Mesenchymal stem cell (in vitro differentiated cells and primary cell): ENCODE results near the gene PLCB1.

ENCODE experiments used
- DNase-seq: peaks from one replicate; pipeline ENCODE4 v3.0.0-alpha.2; 2013
- H2AFZ ChIP-seq: one replicate; pipeline ENCODE4 v1.6.1; 2013; ENCODE audit warnings: low read depth, mild to moderate bottlenecking, control low read depth, inconsistent platforms, low read length, moderate library complexity
- H2AK5ac ChIP-seq: 2 replicates; pipeline ENCODE4 v1.6.1; 2013; ENCODE audit warnings: low read length, moderate library complexity, mild to moderate bottlenecking, inconsistent platforms; ENCODE audit not compliant: severe bottlenecking
- H2BK120ac ChIP-seq: one replicate; pipeline ENCODE4 v1.6.1; 2013; ENCODE audit warnings: low read depth, mild to moderate bottlenecking, inconsistent platforms, low read length, moderate library complexity
- H2BK12ac ChIP-seq, 2 experiments: one replicate each; pipeline ENCODE4 v1.6.1; 2013; ENCODE audit warnings: inconsistent platforms in 2 of 2, low read length in 2 of 2, mild to moderate bottlenecking in 2 of 2, moderate library complexity in 2 of 2, control low read depth in 1 of 2
- H2BK15ac ChIP-seq: one replicate; pipeline ENCODE4 v1.6.1; 2013; ENCODE audit warnings: mild to moderate bottlenecking, low read depth, inconsistent platforms; ENCODE audit not compliant: poor library complexity, severe bottlenecking
- H2BK5ac ChIP-seq: 2 replicates; pipeline ENCODE4 v1.6.1; 2013; ENCODE audit warnings: low read depth, mild to moderate bottlenecking, low read length, control low read depth, inconsistent platforms; ENCODE audit not compliant: poor library complexity, severe bottlenecking
- H3K14ac ChIP-seq, 2 experiments: one replicate each; pipeline ENCODE4 v1.6.1; 2013; ENCODE audit warnings: inconsistent platforms in 2 of 2, low read length in 2 of 2, control low read depth in 1 of 2, mild to moderate bottlenecking in 1 of 2, moderate library complexity in 1 of 2
- H3K18ac ChIP-seq, 2 experiments: one replicate each; pipeline ENCODE4 v1.6.1; 2013; ENCODE audit warnings: inconsistent platforms in 2 of 2, low read length in 2 of 2, control low read depth in 1 of 2, low read depth in 1 of 2, mild to moderate bottlenecking in 1 of 2
- H3K23ac ChIP-seq, 2 experiments: one replicate each; pipeline ENCODE4 v1.6.1; 2013; ENCODE audit warnings: inconsistent platforms in 2 of 2, low read length in 2 of 2, mild to moderate bottlenecking in 2 of 2, moderate library complexity in 2 of 2, control low read depth in 1 of 2
- H3K27ac ChIP-seq: 2 replicates; pipeline ENCODE4 v1.5.1; 2013; ENCODE audit warnings: mild to moderate bottlenecking, moderate library complexity, low read length, control low read depth, inconsistent platforms; ENCODE audit not compliant: poor library complexity, severe bottlenecking
- H3K27me3 ChIP-seq, 2 experiments: 2 replicates each; pipeline versions ENCODE4 v1.6.1 to v1.7.0; 2013; ENCODE audit warnings: low read length in 2 of 2, mild to moderate bottlenecking in 2 of 2, moderate library complexity in 2 of 2, control low read depth in 1 of 2, inconsistent platforms in 1 of 2; ENCODE audit not compliant: control insufficient read depth in 1 of 2, insufficient read depth in 1 of 2
- H3K36me3 ChIP-seq, 2 experiments: 2 replicates each; pipeline versions ENCODE4 v1.6.1 to v1.7.0; 2013; ENCODE audit warnings: low read length in 2 of 2, control low read depth in 1 of 2, inconsistent platforms in 1 of 2, low read depth in 1 of 2, mild to moderate bottlenecking in 1 of 2; ENCODE audit not compliant: insufficient read depth in 2 of 2, control insufficient read depth in 1 of 2
- H3K4ac ChIP-seq, 2 experiments: one replicate each; pipeline ENCODE4 v1.6.1; 2013; ENCODE audit warnings: inconsistent platforms in 2 of 2, low read length in 2 of 2, mild to moderate bottlenecking in 2 of 2, moderate library complexity in 2 of 2, control low read depth in 1 of 2, low read depth in 1 of 2
- H3K4me1 ChIP-seq: 2 replicates; pipeline ENCODE4 v1.6.1; 2013; ENCODE audit warnings: low read depth, low read length, control low read depth; ENCODE audit not compliant: control insufficient read depth, insufficient read depth
- H3K4me2 ChIP-seq: 2 replicates; pipeline ENCODE4 v1.6.1; 2013; ENCODE audit warnings: low read length, mild to moderate bottlenecking, inconsistent platforms; ENCODE audit not compliant: poor library complexity, severe bottlenecking
- H3K4me3 ChIP-seq, 2 experiments: 2 replicates each; pipeline versions ENCODE4 v1.5.1 to v1.7.0; 2013; ENCODE audit warnings: low read length in 2 of 2, mild to moderate bottlenecking in 2 of 2, control low read depth in 1 of 2, low read depth in 1 of 2; ENCODE audit not compliant: insufficient read depth in 1 of 2
- H3K79me1 ChIP-seq: replicated peaks from 2 replicates; pipeline ENCODE4 v1.6.1; 2013; ENCODE audit warnings: mild to moderate bottlenecking, control low read depth, low read length, inconsistent platforms; ENCODE audit not compliant: poor library complexity, severe bottlenecking
- H3K9ac ChIP-seq: 2 replicates; pipeline ENCODE4 v1.7.0; 2013; ENCODE audit warnings: mild to moderate bottlenecking, low read length, moderate library complexity
- H3K9me3 ChIP-seq: 2 replicates; pipeline ENCODE4 v1.7.0; 2013; ENCODE audit warnings: mild to moderate bottlenecking, low read length; ENCODE audit not compliant: control insufficient read depth
- H4K8ac ChIP-seq: one replicate; pipeline ENCODE4 v1.6.1; 2013; ENCODE audit warnings: inconsistent platforms, mild to moderate bottlenecking, low read length, moderate library complexity
- H4K91ac ChIP-seq: one replicate; pipeline ENCODE4 v1.6.1; 2013; ENCODE audit warnings: mild to moderate bottlenecking, low read length, inconsistent platforms
- WGBS: methylation state at CpG from one replicate; pipeline ENCODE4 v1.1.7; 2013; ENCODE audit warnings: mixed read lengths; 5-methylcytosine and 5-hydroxymethylcytosine counted together

Gene PLCB1

GRCh38 chr20:8645326-8645725 lies 513.3 kb downstream of the PLCB1 start:
- DNase-seq: no peak
- Histone ChIP-seq H3K23ac (no peak overlapping the region), H3K36me3 (peaks cover 0 to 2% of the 10 kb centered on the region in 2 experiments), H3K9me3 (no peaks in the 10 kb centered on the region), H3K4me3 (no peak overlapping the region), H2AFZ (no peak overlapping the region), H3K4me2 (no peak overlapping the region), H3K18ac (no peak overlapping the region), H3K79me1 (no peaks in the 10 kb centered on the region), H3K27ac (peak overlapping the region; percentile 71), H2BK120ac (no peak overlapping the region), H3K4me1 (peaks cover 3% of the 10 kb centered on the region), H3K27me3 (no peaks in the 10 kb centered on the region), H3K14ac (no peak overlapping the region), H4K8ac (no peak overlapping the region), H3K4ac (no peak overlapping the region), H3K9ac (peak overlapping the region; percentile 36), H2BK15ac (no peak overlapping the region), H2BK12ac (no peak overlapping the region), H2BK5ac (no peak overlapping the region), H2AK5ac (no peak overlapping the region), H4K91ac (no peak overlapping the region)
- WGBS: 92% methylated on average over 1 of the region's 1 CpG

GRCh38 chr20:8646033-8646441 lies 514.0 kb downstream of the PLCB1 start:
- Histone ChIP-seq H3K36me3 (peaks cover 0 to 4% of the 10 kb centered on the region in 2 experiments), H3K18ac (no peak overlapping the region), H3K79me1 (no peaks in the 10 kb centered on the region), H2AFZ (no peak overlapping the region), H3K27me3 (no peaks in the 10 kb centered on the region), H2BK5ac (peak overlapping the region; percentile 68), H3K4me3 (no peak overlapping the region), H3K9ac (peak overlapping the region; percentile 61), H4K91ac (no peak overlapping the region), H2BK120ac (no peak overlapping the region), H2BK15ac (no peak overlapping the region), H3K9me3 (no peaks in the 10 kb centered on the region), H4K8ac (no peak overlapping the region), H2AK5ac (peak overlapping the region; percentile 70), H3K27ac (peak overlapping the region; percentile 100), H3K4me2 (peak overlapping the region; percentile 42), H3K14ac (no peak overlapping the region), H3K23ac (no peak overlapping the region), H2BK12ac (no peak overlapping the region), H3K4me1 (peaks cover 3% of the 10 kb centered on the region), H3K4ac (no peak overlapping the region)
- DNase-seq: peak; percentile 48
- WGBS: 7% methylated on average over 4 of the region's 4 CpGs

GRCh38 chr20:8646716-8647115 lies 514.6 kb downstream of the PLCB1 start:
- H3K23ac ChIP-seq: no peak overlapping the region
- H4K8ac ChIP-seq: no peak overlapping the region
- peak; percentile 37 for DNase-seq
- no peak overlapping the region for H2BK12ac ChIP-seq
- no peaks in the 10 kb centered on the region for H3K79me1 ChIP-seq
- peak overlapping the region; percentile 61 for H3K9ac ChIP-seq
- no peak overlapping the region for H3K18ac ChIP-seq
- H3K27me3 ChIP-seq: no peaks in the 10 kb centered on the region
- H4K91ac ChIP-seq: no peak overlapping the region
- no peak overlapping the region for H3K4me3 ChIP-seq
- H3K4me1 ChIP-seq: peaks cover 3% of the 10 kb centered on the region
- H2BK120ac ChIP-seq: no peak overlapping the region
- no peak overlapping the region for H2AFZ ChIP-seq
- H3K4ac ChIP-seq: no peak overlapping the region
- 15% methylated on average over 1 of the region's 1 CpG for WGBS
- H2AK5ac ChIP-seq: no peak overlapping the region
- no peaks in the 10 kb centered on the region for H3K9me3 ChIP-seq
- H3K27ac ChIP-seq: peak overlapping the region; percentile 100
- H2BK15ac ChIP-seq: no peak overlapping the region
- H3K36me3 ChIP-seq: peaks cover 0 to 4% of the 10 kb centered on the region in 2 experiments
- H2BK5ac ChIP-seq: no peak overlapping the region
- no peak overlapping the region for H3K14ac ChIP-seq
- H3K4me2 ChIP-seq: no peak overlapping the region

DNA sequence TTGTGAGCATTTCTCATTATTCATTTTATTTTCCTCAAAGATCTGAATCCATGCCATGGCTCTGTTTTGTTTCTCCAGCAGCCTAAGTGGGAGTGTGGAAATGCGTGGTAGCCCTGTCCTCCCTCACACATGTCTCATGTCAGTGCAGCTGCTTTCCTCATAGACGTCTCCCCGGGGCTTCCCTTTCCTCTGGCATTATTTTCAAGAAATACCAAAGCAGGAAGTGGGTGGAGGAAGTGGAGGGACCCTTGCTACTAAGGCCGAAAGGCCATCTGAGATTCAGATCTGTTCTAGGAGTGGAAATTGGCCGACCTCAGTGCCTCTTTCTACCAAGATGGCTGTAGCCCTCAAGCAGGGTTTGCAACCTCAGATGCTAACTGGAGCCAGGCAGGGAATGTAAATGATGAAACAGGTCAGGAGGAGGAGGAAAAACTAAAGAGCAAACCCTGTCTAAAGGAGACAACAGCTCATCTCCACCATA lies 515.9 kb downstream of the PLCB1 start:
- no peaks in the 10 kb centered on the region for H3K9me3 ChIP-seq
- H3K23ac ChIP-seq: no peak overlapping the region
- H4K91ac ChIP-seq: no peak overlapping the region
- H3K4me2 ChIP-seq: no peak overlapping the region
- peak overlapping the region; percentile 59 for H2AK5ac ChIP-seq
- H4K8ac ChIP-seq: peak overlapping the region; percentile 28
- no peak overlapping the region for H3K14ac ChIP-seq
- no peaks in the 10 kb centered on the region for H3K27me3 ChIP-seq
- H3K18ac ChIP-seq: no peak overlapping the region
- peak overlapping the region; percentile 34 for H3K9ac ChIP-seq
- 76% methylated on average over 3 of the region's 5 CpGs for WGBS
- peaks cover 3% of the 10 kb centered on the region for H3K4me1 ChIP-seq
- H3K27ac ChIP-seq: no peak overlapping the region
- DNase-seq: peak; percentile 19
- no peak overlapping the region for H3K4ac ChIP-seq
- H2BK12ac ChIP-seq: peak overlapping the region in 1 of 2 experiments; percentile 37
- no peak overlapping the region for H2AFZ ChIP-seq
- no peak overlapping the region for H2BK120ac ChIP-seq
- H3K36me3 ChIP-seq: peaks cover 0 to 4% of the 10 kb centered on the region in 2 experiments
- H3K79me1 ChIP-seq: no peaks in the 10 kb centered on the region
- H2BK15ac ChIP-seq: no peak overlapping the region
- H2BK5ac ChIP-seq: peak overlapping the region; percentile 11
- H3K4me3 ChIP-seq: no peak overlapping the region
